GM11168 (cell line): ENCODE data around the gene ALK.
"Not testable (repeated sequence)": the region's sequence is repeated elsewhere in the genome, so short reads cannot be mapped to it uniquely, and the experiment has no call there.

Experiments used
- in situ Hi-C: fragments of 300-500 bp; cut with MboI; formaldehyde crosslinking; loops from one replicate; pipeline ENCODE4 v1.12.0; 2022; ENCODE audit warnings: low sequenced_read_pairs; ENCODE audit not compliant: unreplicated experiment

The ALK gene

DNA sequence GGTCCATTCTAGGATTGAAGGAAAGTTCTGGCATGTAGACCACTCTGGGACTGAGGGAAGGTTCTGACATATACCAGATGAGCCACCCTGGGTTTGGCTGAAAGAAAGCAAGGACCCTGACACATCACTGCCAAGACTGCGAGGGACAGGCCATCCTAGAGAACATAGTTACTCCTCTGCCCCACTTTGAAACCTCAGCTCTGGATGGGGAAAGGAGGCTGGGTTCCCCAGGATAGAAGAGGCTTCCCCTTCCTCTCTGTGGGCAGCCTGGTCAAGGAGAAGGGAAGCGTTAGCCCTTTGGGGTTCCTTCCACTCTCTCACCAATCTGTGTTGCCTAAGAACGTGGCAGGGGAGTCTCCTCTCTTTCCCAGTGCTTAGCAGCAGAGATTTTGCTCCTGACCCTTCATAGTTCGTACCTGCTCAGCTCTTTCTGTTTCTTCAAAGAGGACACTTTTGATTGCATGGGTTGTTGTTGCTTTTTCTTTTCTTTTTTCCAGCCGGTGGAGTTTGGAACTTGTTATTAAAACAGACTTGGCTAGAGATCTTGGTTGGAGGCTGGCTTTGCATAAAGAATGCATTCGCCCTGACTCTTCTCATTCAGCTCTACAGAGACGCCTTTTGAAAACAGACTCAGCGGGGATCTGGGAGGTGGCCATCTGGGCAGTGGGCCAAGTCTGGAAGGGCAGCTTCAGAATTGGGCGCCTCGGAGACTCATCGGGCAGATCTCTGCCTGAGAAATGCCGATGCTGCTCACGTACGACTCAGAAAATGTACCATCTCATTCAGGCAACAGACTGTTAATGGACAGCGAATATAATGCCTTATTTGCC lies 640.1 kb downstream of the ALK start:
- in situ Hi-C loops = no loop called here

DNA sequence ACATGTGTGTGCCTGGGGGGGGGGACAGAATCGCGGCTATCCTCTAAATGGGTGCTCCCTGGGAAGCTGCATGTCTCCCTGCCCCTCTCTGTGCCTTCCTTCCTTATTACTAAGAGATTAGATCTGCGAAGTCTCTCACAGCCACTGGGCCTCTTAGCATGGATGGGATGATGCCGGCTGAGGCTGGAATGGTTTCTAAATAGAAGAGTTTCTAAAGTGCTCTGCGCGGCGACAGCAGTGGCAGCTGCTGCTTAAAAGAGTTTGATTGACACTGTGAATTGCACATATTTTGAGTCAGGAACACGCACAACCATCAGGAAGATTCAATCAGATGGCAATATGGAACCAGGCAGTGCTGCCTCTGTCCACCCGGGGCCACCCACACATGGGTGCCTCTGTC lies 642.4 kb downstream of the ALK start:
- in situ Hi-C loops = no loop called here

DNA sequence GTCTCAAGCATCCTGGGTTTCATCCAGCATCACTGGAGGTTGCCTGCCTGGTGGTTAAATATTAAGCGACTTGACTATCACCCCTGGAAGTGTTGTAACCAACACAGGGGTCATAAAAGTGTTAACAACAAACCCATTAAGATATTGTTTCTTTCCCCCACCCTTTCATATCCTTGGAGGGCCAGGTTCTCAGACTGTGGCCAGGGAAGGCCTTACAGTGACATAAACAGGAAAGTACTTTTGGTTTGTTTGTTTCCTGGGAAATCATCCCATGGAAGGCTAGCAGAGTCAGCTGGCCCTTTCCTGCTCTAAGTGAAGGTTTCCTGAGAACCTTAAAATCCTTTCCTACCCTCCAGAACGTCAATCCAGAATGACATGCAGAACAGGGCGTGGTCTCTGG lies 645.2 kb downstream of the ALK start:
- in situ Hi-C loops = no loop called here

DNA sequence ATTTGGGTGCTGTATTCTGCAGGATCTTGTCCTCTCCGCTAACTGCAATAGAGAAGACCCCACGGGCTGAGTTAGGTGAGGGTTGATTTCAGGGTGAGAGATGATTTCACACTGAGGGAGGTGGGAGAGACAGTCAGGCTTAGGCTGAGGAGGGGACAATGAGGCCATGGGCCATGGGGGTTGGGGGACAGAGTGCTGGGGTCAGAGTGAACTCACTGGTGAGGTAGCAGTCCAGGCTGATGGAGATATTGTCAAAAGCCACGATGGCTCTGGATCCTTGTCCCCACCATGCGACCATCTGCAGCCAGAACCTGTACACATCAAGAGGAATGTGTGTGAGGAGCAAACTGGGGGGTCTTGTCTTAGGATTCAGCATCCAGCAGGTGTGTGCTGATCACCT lies 646.2 kb downstream of the ALK start:
- in situ Hi-C loops = no loop called here

DNA sequence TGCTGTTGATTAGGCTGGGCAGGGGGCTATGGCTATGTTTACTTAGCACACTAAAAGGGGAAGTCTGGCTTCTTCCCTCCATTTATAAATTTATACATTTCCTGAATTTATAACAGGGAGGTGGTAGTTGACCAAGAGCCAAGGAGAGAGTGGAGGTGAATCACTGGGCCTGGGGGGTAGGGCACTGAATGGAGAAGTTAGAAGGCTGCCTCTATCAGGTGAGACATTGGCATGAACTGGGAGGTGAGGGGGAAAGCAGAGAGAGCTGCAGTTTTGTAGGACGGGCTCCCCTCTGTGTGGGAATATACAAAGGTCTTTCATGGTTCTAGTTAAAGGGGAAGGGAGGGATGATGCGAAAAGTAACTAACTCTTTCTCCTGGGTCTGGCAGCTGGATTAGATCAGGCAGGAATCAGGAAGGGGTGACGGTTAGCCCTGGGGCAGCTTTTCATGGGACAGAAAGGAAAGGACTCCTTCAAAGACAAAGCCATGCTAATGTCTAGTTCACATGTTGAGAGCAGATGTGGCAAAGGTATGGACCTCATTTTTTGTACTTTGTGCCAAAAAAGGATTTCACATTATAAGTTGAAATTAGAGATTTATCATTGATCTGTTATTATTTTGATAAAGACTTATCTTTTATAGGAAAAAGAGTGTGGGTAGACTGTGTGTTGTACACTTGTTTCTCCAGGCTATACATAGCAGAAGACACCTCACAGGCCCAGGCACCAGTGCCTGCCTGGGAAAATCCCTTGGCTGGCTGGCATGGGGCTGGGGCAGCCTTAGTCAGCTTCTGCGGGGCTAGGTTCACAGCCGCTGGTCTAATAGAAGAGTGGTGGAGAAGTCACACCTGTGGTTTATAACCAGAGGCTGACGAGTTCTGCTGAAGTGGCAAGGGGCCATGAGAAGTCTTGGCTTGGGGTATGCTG lies 647.4 kb downstream of the ALK start:
- in situ Hi-C loops = no loop called here

DNA sequence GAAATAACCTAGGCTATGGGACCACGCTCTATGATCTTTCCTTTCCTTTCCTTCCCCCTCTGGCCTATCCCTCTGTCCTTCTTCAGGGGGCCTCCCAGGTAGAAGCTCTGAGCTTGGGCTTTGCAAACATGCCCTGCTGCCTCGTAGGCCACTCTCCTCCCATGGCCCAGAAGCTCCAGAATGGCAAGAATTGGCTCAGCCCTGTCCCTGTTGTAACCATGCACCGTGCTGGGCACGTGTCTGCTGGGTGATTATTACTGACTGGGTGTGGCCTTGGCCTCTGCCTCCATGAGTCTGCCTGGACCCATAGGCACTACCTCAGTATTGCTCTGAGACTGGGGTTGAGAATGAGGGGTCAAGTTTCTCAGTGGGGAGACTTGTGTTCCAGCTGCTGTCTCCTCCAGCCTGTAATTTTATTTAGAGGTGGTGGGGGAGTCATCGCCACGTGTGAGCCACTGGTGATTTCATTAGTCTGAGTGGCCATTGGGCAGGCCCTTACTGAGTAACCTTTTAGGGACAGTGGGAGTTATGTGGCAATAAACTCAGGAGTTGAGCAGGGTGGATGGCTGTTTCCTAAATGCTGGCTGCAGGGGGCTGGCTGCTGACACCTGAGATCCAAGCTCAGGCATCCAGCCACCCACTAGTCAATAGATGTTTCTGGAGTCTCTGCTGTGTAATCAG lies 648.2 kb downstream of the ALK start:
- in situ Hi-C loops = no loop called here

DNA sequence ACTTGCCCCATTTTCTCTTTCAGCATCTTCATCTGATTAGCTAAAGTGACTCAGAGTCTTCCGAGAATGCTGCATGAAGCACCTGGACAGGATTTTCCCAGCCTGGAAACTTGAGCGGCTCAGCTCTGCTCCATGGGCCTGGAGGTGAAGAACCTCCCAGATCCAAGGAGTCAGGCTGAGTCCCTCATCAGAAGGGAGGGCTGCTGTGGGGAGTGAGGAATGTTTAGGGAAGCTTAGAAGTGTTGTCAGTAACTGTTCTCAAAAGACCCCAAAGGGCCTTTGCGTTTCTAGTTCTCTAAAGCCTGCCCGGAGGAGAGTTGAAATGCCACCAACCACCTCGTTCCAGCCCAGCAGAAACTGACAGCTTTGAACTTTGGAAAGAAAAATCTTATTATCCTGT lies 649.1 kb downstream of the ALK start:
- in situ Hi-C loops = no loop called here

DNA sequence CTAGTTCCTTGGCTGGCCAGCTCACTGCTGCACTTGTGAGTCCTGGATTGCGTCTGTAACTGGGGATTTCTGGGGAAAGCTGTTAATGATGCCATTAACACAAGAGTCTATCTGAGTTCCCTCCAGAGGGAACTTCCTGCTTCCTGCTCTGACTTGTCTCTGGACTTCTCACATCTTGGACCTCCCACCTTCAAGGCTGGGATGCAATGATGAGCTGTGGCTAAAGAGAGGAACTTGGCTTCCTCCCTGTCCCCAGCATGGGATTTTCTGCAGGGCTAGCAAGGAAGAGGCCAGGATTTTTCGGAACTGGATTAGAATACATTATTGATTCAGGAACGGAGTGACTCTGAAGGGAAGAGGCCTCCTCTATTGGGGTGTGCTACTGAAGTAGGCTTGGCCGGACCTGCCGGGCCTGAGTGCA lies 650.7 kb downstream of the ALK start:
- in situ Hi-C loops = no loop called here

DNA sequence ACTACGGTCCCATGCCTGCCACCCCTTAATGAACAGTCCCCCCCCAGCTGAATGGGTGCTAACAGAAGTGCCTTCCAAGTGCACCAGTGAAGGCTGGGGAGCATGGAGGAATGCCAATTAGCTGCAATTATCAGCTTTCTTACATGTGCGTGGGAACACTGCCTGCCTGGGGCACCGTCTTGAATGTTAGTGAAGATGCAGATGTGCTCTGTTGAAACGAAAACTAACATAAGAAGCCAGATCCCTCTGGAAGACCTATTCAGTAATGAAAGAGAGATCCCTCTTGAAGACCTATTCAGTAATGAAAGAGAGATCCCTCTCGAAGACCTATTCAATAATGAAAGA lies 651.6 kb downstream of the ALK start:
- in situ Hi-C loops = no loop called here

DNA sequence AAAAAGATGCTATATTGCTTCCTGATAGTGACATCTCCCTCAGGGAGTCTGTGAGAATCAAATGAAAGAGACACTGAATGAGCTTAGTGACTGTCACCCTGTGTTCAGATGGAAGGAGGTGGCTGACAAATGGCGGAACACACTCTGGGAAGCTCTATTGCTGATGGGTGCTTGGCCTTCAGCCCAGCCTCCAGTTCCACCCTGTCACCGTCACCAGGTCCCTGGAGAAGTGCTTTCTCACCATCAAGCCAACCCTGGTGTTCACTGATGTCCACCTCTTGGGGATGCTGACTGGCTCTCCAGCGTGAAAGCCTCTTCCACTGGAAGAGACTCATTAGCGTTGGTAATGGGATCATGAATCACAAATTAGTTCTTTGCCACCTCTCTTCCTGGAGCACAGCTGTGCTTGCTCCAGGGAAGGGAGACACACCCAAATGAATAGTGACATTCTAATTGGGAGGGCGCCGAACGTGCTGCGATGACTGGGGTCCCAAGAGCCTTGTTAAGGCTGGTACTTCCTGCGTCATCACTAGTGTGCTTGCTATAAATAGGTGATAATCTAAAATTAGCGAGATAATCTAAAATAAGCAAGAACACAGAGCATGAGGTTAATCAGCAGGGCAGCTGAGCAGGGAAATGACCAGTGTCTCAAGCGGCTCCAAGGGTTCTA lies 652.2 kb downstream of the ALK start:
- in situ Hi-C loops = no loop called here

DNA sequence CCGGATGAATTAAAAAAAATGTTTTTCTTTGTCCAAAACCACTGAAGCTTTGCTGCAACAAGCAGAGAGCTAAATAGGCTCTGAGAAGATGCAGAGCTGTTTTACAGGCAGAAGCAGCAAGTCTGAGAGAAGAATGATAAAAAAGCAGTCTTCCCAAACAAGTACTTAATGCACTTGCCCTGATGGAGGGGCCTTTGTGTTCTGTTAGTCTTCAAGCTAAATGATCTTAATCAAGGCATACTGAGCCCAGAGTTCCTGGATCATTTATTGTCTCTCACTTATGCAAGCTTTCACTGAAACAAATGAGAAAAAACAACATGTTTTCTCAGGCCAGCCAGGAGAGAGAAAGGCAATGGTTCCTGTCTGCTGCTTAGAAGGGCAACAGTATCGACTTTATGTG lies 653.7 kb downstream of the ALK start:
- in situ Hi-C loops = no loop called here

DNA sequence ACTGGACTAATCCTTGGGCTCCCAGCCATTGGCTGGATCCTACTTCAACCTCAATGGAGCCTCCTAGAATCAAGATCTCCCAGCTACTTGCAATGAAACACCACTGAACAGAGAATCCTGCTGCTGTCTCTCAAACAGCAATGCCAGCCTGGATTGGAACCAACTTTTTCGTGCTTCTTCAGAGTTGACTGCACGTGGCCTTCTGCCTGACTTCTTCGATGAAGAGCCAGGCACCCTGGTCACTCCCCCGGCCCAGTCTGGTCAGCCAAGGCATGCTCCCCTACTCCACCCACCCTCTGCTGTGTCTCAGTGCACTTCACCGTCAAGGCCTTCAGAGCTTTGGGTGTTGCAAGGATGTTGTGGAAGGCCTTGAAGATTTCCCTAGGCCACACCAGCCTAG lies 657.5 kb downstream of the ALK start:
- in situ Hi-C loops = no loop called here

DNA sequence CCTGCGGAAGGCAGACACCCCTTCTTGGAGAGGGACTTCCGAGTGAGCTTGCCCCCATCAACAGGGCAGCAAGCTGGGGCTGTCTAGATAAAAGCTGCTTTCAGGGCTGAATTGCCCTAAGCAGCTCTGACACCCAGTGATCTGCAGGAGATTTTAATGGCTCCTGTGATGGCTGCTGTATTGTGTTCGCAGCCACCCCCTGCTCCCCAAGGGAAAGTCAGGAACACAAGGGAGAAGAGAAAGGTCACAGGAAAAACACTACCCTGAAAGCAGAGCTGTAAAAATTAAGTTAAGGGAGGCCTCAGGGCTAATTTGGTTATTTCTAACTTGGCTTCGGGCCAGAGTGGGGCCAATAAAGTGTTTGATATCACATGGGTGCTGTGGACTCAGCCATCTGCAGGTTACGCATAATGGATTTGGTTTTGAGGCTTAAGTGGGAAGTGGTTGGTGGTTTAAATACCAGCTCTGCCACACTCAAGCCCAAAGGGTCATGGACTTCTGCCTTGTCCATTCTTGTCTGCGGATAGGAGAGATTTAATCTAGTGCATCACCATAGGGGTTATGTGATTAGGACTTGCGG lies 658.6 kb downstream of the ALK start:
- in situ Hi-C loops = no loop called here

DNA sequence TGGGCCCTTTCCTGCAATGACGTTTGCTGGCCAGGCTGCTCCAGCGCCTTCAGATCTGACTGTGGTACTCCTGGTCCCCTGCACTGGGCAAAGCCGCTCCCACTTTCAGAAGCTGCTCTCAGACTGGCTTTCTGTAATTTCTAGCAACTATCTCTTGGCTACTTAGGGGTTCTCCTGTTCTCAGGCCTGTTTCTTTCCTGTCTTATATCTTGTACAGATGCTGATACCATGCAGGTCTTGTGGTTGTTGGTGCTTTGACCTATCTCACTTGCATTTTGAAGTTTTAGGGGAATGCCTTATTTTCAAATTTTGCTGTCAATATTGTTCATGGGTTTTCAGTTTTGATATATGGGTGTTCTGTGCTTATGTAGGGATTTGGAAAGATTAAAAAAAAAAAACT lies 660.4 kb downstream of the ALK start:
- in situ Hi-C loops = no loop called here

DNA sequence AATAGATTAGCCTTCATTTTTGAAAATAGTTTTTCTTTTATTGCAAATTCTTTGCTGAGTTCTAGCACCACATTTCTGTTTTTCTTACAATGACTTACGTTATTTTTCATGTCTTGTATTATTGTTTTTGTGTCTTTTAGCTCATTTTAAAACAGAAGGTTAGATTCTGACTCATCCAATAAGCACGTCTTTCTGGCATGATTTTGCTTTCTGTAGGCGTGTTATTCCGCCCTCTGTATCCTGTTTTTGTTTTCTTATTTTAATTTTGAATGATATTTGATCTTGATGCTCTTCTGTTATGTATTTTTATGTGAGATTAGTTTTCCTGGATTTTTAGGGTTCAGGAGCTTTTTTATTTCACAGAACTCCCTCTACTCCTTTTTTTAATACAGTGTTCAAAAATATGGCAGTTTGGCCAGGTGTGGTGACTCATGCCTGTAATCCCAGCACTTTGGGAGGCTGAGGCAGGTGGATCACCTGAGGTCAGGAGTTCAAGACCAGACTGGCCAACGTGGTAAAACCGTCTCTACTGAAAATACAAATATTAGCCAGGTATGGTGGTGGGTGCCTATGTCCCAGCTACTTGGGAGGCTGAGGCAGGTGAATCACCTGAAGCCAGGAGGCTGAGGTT lies 661.1 kb downstream of the ALK start:
- in situ Hi-C loops = no loop called here

DNA sequence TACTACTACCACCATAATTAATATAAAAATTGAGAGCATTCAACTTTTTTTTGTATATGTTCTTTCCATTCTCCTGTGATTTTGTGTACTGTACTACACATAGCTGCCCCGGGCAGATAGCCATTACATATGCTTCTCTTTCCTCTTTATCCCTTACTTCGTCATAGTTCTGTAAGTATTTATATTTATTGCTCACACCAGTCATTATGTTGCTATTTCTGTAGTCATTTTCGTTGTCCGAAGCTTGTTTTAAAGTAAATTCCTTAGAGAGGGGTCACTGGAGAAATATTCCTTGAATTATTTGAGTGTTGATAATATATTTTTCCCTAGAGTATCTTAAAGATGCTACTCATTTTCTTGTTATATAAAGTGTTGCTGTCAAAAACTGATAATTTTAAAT lies 662.2 kb downstream of the ALK start:
- in situ Hi-C loops = no loop called here

DNA sequence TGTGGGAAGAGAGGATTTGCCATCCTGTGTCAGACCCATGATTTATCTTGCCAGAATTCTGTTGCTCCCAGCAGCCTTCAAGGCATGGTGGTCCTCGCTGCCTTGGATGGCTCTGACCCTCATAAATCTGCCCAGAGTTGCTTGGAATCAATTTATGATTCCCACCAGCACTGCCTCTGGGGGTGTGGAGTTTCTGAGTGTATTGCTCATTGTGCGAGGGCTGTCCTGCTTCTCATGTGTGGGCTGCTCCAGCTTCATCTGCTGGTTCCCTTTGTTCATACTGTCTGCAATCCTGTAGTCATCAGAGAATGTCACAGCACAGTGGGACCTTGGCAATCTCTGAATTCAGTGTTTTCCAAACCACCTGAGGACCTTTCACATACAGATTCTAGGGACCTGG lies 666.4 kb downstream of the ALK start:
- in situ Hi-C loops = no loop called here

DNA sequence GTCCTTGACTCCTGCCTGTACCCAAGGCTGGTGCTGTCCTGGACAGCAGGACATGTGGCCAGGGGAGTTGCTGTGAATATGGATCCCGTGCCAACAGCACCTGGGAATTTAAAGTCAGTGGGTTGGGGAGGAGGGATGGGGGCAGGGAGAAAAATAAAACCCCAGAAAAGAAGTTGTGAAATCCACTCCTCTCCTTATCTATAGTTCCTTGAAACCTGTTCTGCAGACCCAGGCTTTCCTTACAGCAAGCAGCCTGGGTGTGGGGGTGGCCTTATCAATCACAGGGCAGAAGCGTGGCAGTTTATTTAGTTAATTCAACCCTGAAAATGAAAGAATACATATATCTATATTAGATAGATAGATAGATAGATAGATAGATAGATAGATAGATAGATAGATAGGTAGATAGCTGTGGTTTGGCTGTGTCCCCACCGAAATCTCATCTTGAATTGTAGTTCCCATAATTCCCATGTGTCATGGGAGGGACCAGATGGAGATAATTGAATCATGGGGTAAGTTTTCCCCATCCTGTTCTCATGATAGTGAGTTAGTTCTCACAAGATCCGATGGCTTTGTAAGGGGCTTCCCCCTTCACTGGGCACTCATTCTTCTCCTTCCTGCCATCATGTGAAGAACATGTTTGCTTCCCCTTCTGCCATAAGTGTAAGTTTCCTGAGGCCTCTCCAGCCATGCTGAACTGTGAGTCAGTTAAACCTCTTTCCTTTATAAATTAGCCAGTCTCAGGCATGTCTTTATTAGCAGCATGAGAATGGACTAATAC lies 667.7 kb downstream of the ALK start:
- in situ Hi-C loops = not testable (repeated sequence)

DNA sequence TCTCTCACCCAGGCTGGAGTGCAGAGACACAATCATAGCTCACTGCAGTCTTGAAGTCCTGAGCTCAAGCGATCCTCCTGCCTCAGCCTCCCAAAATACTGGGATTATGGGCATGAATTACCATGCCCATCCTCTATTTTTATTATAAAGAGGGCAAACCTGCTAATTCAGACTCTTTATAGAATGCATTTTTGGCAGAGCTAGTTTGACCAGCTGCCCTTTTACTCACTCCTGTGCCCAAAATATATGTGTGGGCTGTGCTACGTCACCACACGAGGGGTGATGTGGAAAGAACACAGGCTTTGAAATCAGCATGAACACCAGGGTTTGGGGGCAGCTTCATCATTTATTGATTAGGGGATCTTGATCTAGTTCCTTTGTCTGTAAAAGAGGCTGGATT lies 668.4 kb downstream of the ALK start:
- in situ Hi-C loops = no loop called here
